H9 (cell line): ENCODE measurements around the gene FXYD6. TPM values are rescaled to one million over a fixed set of nuclear protein-coding genes. Genes with fewer than 3 reads are reported as not detected.

Experiments
- DNase-seq: peaks from one replicate; pipeline ENCODE4 v3.0.0-alpha.2; 2017
- H2AFZ ChIP-seq: one replicate; pipeline ENCODE4 v1.6.1; 2013; ENCODE audit warnings: mild to moderate bottlenecking, low read length, control low read depth, moderate library complexity
- H2AK5ac ChIP-seq: 2 replicates; pipeline ENCODE4 v1.6.1; 2013; ENCODE audit warnings: low read length, control low read depth, mixed read lengths; ENCODE audit not compliant: insufficient read length
- H2BK120ac ChIP-seq: one replicate; pipeline ENCODE4 v1.6.1; 2013; ENCODE audit warnings: low read depth, mild to moderate bottlenecking, low read length, control low read depth, inconsistent platforms; ENCODE audit not compliant: poor library complexity, severe bottlenecking
- H2BK12ac ChIP-seq: 2 replicates; pipeline ENCODE4 v1.6.1; 2013; ENCODE audit warnings: low read length, control low read depth, mixed read lengths, low read depth; ENCODE audit not compliant: insufficient read length
- H2BK15ac ChIP-seq: 2 replicates; pipeline ENCODE4 v1.6.1; 2013; ENCODE audit warnings: low read depth, low read length, control low read depth
- H2BK20ac ChIP-seq: one replicate; pipeline ENCODE4 v1.6.1; 2013; ENCODE audit warnings: low read depth, mild to moderate bottlenecking, low read length, control low read depth, inconsistent platforms; ENCODE audit not compliant: poor library complexity, severe bottlenecking
- H2BK5ac ChIP-seq: 2 replicates; pipeline ENCODE4 v1.6.1; 2013; ENCODE audit warnings: low read length, control low read depth, mixed read lengths; ENCODE audit not compliant: insufficient read length
- H3K14ac ChIP-seq: 2 replicates; pipeline ENCODE4 v1.6.1; 2013; ENCODE audit warnings: low read length, control low read depth; ENCODE audit not compliant: insufficient read depth
- H3K18ac ChIP-seq: 2 replicates; pipeline ENCODE4 v1.6.1; 2013; ENCODE audit warnings: low read depth, mild to moderate bottlenecking, mixed read lengths, low read length, control low read depth; ENCODE audit not compliant: insufficient read length
- H3K23ac ChIP-seq: 2 replicates; pipeline ENCODE4 v1.6.1; 2013; ENCODE audit warnings: low read length, control low read depth, mixed read lengths, low read depth; ENCODE audit not compliant: insufficient read length
- H3K23me2 ChIP-seq: 2 replicates; pipeline ENCODE4 v1.6.1; 2013; ENCODE audit warnings: low read depth, mild to moderate bottlenecking, mixed read lengths, low read length, control low read depth; ENCODE audit not compliant: insufficient read length, poor library complexity, severe bottlenecking
- H3K27ac ChIP-seq: 2 replicates; pipeline ENCODE4 v1.5.1; 2013; ENCODE audit warnings: low read length, control low read depth, mixed read lengths, low read depth; ENCODE audit not compliant: insufficient read length
- H3K27me3 ChIP-seq: 2 replicates; pipeline ENCODE4 v1.6.1; 2013; ENCODE audit warnings: low read length, control low read depth, inconsistent platforms; ENCODE audit not compliant: insufficient read depth
- H3K4ac ChIP-seq: 2 replicates; pipeline ENCODE4 v1.6.1; 2013; ENCODE audit warnings: low read depth, mild to moderate bottlenecking, control low read depth, inconsistent platforms, low read length, moderate library complexity
- H3K4me1 ChIP-seq: 2 replicates; pipeline ENCODE4 v1.6.1; 2013; ENCODE audit warnings: low read length, control low read depth, inconsistent platforms; ENCODE audit not compliant: insufficient read depth
- H3K4me2 ChIP-seq: 2 replicates; pipeline ENCODE4 v1.6.1; 2013; ENCODE audit warnings: low read length, control low read depth, mixed read lengths; ENCODE audit not compliant: insufficient read length, insufficient read depth
- H3K56ac ChIP-seq: 2 replicates; pipeline ENCODE4 v1.6.1; 2013; ENCODE audit warnings: low read depth, mild to moderate bottlenecking, mixed read lengths, low read length, control low read depth; ENCODE audit not compliant: insufficient read length
- H3K79me1 ChIP-seq: 2 replicates; pipeline ENCODE4 v1.6.1; 2013; ENCODE audit warnings: low read depth, mild to moderate bottlenecking, moderate library complexity, low read length, control low read depth, inconsistent platforms; ENCODE audit not compliant: insufficient read depth, poor library complexity, severe bottlenecking
- H3K79me2 ChIP-seq: 2 replicates; pipeline ENCODE4 v1.6.1; 2013; ENCODE audit warnings: low read length, control low read depth, inconsistent platforms; ENCODE audit not compliant: insufficient read depth
- H3K9ac ChIP-seq: 2 replicates; pipeline ENCODE4 v1.6.1; 2013; ENCODE audit warnings: low read length, control low read depth, mixed read lengths; ENCODE audit not compliant: insufficient read length; ENCODE audit errors: extremely low read depth
- H3K9me3 ChIP-seq: one replicate; pipeline ENCODE4 v1.6.1; 2013; ENCODE audit warnings: low read depth, low read length, inconsistent platforms; ENCODE audit not compliant: control insufficient read depth
- H3T11ph ChIP-seq: one replicate; pipeline ENCODE4 v1.6.1; 2013; ENCODE audit warnings: mild to moderate bottlenecking, low read length, control low read depth, inconsistent platforms
- H4K20me1 ChIP-seq: one replicate; pipeline ENCODE4 v1.6.1; 2013; ENCODE audit not compliant: control insufficient read depth, insufficient read length, insufficient read depth
- H4K5ac ChIP-seq: 2 replicates; pipeline ENCODE4 v1.6.1; 2013; ENCODE audit warnings: low read depth, mild to moderate bottlenecking, mixed read lengths, low read length, control low read depth; ENCODE audit not compliant: insufficient read length
- H4K8ac ChIP-seq: replicated peaks from 2 replicates; pipeline ENCODE4 v1.6.1; 2013; ENCODE audit warnings: low read length, control low read depth, mixed read lengths, low read depth; ENCODE audit not compliant: insufficient read length
- H4K91ac ChIP-seq: 2 replicates; pipeline ENCODE4 v1.6.1; 2013; ENCODE audit warnings: low read depth, mild to moderate bottlenecking, moderate library complexity, mixed read lengths, low read length, control low read depth; ENCODE audit not compliant: insufficient read length
- H3K27ac Mint-ChIP-seq, 3 experiments: 2 replicates in 2 of 3; 3 replicates in 1 of 3; pipeline ENCODE4 v1.8.0; 2020 to 2021; ENCODE audit warnings: mixed read lengths in 3 of 3, mild to moderate bottlenecking in 1 of 3, moderate library complexity in 1 of 3
- H3K27me3 Mint-ChIP-seq: 2 replicates; pipeline ENCODE4 v1.8.0; 2021; ENCODE audit warnings: low read depth, mild to moderate bottlenecking, moderate library complexity, mixed read lengths
- H3K36me3 Mint-ChIP-seq, 3 experiments: 2 replicates in 2 of 3; 3 replicates in 1 of 3; pipeline ENCODE4 v1.8.0; 2020 to 2021; ENCODE audit warnings: low read depth in 3 of 3, mixed read lengths in 3 of 3; ENCODE audit not compliant: insufficient read depth in 1 of 3
- H3K4me1 Mint-ChIP-seq, 2 experiments: 2 replicates each; pipeline ENCODE4 v1.8.0; 2020; ENCODE audit warnings: mixed read lengths in 2 of 2
- H3K4me3 Mint-ChIP-seq, 2 experiments: 2 replicates in 1 of 2; 3 replicates in 1 of 2; pipeline ENCODE4 v1.8.0; 2020 to 2021; ENCODE audit warnings: mild to moderate bottlenecking in 2 of 2, mixed read lengths in 2 of 2, moderate library complexity in 1 of 2
- H3K9me3 Mint-ChIP-seq, 2 experiments: 2 replicates in 1 of 2; 3 replicates in 1 of 2; pipeline ENCODE4 v1.8.0; 2020; ENCODE audit warnings: mild to moderate bottlenecking in 2 of 2, mixed read lengths in 2 of 2, moderate library complexity in 1 of 2
- WGBS: extraction: QIAGEN DNeasy Blood & Tissue Kit; methylation state at CpG from one replicate; pipeline ENCODE4 v1.1.7; 2013; ENCODE audit warnings: missing lambda C conversion rate, low lambda C conversion rate, mixed read lengths; ENCODE audit not compliant: insufficient read length; ENCODE audit errors: extremely low coverage; 5-methylcytosine and 5-hydroxymethylcytosine counted together
- total RNA-seq: library from RNA; stranded (reverse); gene quantifications from 2 replicates; pipeline ENCODE4 v1.2.1, GENCODE V29; 2021
- TF ChIP-seq, protein P1 (sequence below): fragments of 200-600 bp; sonication (generic); conservative IDR thresholded peaks from 3 replicates; pipeline ENCODE4 v1.8.0; 2021; ENCODE audit warnings: antibody characterized with exemption, mild to moderate bottlenecking

FXYD6 gene
- total RNA-seq, 1 experiment from 2014 or later, result 18.3 TPM

DNA sequence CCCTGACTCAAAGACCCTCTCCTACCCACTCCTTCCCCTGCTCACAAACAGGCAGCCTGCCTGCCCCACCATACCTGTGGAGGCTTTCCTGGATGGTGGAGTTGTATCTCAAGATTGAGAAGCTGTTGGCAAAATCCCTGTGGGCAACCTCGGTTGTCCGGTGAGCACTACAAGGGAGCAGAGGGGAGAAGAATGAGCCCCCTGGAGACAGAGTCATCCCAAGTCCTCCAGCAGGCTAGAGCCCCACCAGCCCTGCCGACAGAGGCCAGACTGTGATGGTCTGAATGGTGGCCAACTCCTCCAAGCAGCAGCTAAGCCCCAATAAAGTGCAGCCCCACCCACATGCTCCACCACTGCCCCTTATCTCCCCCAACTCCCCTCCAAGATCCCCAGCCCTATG lies 35.2 kb upstream of the FXYD6 start:
- Histone ChIP-seq H4K8ac (no peak overlapping the region), H3K27me3 (no peaks in the 10 kb centered on the region), H3K79me1 (no peaks in the 10 kb centered on the region), H2BK5ac (no peak overlapping the region), H3K23me2 (no peaks in the 10 kb centered on the region), H3K4me1 (no peaks in the 10 kb centered on the region), H3K9ac (no peak overlapping the region), H2BK12ac (no peak overlapping the region), H3T11ph (no peak overlapping the region), H2AK5ac (no peak overlapping the region), H3K23ac (no peak overlapping the region), H2BK15ac (no peak overlapping the region), H3K4me2 (no peak overlapping the region), H2BK20ac (no peak overlapping the region), H3K4ac (no peak overlapping the region), H4K91ac (no peak overlapping the region), H3K56ac (no peak overlapping the region), H2BK120ac (no peak overlapping the region), H3K9me3 (no peaks in the 10 kb centered on the region), H4K5ac (no peak overlapping the region), H3K14ac (no peak overlapping the region), H3K18ac (no peak overlapping the region), H4K20me1 (no peaks in the 10 kb centered on the region), H3K27ac (no peak overlapping the region), H3K79me2 (no peaks in the 10 kb centered on the region), H2AFZ (no peak overlapping the region)
- H3K4me1 Mint-ChIP-seq, result peaks cover 9 to 23% of the 10 kb centered on the region in 2 experiments
- H3K9me3 Mint-ChIP-seq, result no peaks in the 10 kb centered on the region
- peaks cover 15% of the 10 kb centered on the region for H3K27me3 Mint-ChIP-seq
- H3K27ac Mint-ChIP-seq, result no peak overlapping the region
- peak; percentile 10 for DNase-seq
- H3K36me3 Mint-ChIP-seq, result no peaks in the 10 kb centered on the region; a peak in 1 of 7 replicates
- no peak overlapping the region for H3K4me3 Mint-ChIP-seq
- TF ChIP-seq, protein P1, sequence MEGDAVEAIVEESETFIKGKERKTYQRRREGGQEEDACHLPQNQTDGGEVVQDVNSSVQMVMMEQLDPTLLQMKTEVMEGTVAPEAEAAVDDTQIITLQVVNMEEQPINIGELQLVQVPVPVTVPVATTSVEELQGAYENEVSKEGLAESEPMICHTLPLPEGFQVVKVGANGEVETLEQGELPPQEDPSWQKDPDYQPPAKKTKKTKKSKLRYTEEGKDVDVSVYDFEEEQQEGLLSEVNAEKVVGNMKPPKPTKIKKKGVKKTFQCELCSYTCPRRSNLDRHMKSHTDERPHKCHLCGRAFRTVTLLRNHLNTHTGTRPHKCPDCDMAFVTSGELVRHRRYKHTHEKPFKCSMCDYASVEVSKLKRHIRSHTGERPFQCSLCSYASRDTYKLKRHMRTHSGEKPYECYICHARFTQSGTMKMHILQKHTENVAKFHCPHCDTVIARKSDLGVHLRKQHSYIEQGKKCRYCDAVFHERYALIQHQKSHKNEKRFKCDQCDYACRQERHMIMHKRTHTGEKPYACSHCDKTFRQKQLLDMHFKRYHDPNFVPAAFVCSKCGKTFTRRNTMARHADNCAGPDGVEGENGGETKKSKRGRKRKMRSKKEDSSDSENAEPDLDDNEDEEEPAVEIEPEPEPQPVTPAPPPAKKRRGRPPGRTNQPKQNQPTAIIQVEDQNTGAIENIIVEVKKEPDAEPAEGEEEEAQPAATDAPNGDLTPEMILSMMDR, result no peak
- no CpG with 5 or more reads among the region's 3 CpGs for WGBS
